NCI-H1417 (cell line): ENCODE data around the gene ACOT4.
A peak's percentile ranks its signal among the peaks of the same experiment; 100 is the strongest.
"Not testable (repeated sequence)": the region's sequence is repeated elsewhere in the genome, so short reads cannot be mapped to it uniquely, and the experiment has no call there.

Source experiments
- DNase-seq, 3 experiments: peaks; one replicate each; lab custom pipeline; 2025; lab: John Stamatoyannopoulos, UW

ACOT4 gene

DNA sequence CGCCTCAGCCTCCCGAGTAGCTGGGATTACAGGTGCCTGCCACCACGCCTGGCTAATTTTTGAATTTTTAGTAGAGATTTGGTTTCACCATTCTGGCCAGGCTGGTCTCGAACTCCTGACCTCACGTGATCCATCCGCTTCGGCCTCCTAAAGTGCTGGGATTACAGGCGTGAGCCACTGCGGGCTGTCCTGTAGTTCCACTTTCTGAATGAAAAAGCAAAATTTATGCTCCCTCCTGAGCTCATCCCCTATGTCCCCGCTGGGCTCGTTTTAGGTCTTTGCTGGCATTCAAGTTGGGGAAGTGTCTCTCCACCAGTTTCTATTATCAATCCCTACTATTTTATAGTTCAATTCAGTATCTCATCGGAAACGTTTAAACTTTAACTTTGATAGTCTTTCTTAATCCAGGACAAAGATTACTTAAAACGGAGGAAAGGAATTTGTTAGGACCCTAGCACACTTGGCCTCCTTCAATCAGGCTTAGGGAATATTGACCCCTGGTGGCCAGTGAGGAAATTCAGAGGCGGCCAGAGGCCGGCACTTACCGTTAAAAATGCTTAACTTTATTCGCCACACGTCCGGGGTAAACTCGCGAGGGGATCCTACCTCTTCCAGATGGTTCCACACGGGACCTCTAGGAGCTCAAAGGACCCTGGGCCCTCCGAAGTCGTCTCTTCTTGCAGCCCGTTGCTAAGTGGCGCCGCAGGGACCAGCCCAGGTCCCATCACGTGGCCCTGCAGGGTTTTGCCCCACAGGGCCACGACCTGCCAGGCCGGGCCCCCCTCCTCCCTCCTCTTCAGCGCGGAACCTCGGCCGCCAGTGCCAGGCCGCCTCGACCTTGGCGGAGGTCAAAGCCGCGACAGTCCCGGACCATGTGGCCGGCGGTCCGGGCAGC is 41.7 kb downstream of the ACOT4 start:
- DNase-seq = peak; percentile 70 to 86 (median 86)

DNA sequence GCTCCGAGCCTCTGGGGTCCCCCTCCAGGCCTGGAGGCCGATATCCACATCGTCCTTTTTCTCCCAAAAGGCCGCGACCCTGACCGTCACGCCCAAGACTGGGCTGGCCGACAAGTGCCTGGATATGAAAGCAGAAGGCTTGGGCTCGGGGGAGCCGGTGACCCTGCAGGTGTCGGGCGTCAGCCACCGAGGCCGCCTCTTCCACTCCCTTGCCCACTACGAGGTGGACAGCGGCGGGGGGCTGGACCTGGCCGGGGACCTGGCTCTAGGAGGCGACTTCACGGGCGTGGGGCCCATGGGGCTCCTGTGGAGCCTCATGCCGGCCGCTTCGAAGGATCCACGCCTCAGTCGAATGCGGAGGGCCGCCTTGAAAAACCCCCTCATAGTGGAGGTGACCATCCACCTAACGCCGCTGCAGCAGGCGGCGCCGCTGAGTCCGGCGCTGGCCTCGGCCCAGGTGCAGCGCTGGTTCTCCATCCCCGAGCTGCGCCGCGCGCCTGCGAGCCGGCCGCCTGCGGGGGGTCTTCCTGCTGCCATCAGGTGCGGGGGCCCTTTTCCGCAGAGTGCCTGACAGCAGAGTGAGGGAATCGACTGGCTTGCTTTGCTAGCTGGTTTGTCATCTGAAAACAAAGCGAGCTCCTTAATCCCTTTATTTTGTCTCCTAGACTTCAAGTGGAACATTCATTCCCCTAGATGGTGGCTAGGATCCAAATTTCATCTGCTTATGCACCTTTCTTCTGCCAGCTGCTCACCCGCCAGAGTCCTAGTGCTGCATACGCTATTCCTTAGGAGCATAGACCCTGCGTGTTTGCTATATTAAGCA is 42.5 kb downstream of the ACOT4 start:
- DNase-seq = peak; percentile 35 to 90 (median 81)

DNA sequence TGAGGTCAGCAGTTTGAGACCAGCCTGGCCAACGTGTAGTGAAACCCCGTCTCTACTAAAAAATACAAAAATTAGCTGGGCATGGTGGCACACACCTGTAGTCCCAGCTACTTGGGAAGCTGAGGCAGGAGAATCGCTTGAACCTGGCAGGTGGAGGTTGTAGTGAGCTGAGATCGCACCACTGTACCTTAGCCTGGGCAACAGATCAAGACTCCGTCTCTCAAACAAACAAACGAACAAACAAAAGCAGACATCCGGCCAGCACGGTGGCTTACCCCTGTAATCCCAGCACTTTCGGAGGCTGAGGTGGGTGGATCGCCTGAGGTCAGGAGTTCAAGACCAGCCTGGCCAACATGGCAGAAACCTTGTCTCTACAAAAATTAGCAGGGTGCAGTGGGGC is 44.7 kb downstream of the ACOT4 start:
- DNase-seq = not testable (repeated sequence)

DNA sequence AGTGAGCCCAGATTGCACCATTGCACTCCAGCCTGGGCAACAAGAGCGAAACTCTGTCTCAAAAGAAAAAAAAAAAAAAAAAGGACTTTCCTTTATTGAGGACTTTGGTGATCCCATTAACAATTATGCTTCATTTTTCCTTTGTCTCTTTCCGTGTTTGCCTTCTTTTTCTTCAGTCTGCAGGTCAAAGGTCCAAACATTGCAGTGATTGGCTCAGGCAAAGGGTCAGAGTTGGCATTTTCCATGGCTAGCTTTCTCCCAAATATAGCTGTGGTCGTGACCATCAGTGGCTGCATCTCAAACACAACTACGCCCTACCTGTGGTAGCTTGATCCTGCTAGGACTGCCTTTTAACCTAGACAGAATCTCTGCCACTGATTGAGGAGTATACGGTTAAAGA is 46.2 kb downstream of the ACOT4 start:
- DNase-seq = no peak

DNA sequence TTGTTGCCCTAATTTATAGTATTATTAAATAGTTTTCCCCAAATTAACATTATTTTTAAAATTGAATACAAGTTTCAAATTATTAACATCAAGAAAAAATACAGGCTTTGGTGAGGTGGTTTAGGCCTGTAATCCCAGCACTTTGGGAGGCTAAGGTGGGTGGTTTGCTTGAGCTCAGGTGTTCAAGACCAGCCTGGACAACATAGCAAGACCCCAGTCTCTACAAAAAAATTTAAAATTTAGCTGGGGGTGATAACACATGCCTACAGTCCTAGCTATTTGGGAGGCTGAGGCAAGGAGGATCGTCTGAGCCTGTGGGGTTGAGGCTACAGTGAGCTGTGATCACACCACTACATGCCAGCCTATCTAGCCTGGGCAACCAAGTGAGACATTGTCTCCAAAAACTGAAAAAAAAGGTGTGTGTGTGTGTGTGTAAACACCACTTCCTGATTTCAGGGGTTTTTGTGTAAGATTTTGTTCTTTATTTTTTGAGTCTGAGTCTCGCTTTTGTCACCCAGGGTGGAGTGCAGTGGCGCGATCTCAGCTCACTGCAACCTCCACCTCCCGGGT is 49.2 kb downstream of the ACOT4 start:
- no peak for DNase-seq

DNA sequence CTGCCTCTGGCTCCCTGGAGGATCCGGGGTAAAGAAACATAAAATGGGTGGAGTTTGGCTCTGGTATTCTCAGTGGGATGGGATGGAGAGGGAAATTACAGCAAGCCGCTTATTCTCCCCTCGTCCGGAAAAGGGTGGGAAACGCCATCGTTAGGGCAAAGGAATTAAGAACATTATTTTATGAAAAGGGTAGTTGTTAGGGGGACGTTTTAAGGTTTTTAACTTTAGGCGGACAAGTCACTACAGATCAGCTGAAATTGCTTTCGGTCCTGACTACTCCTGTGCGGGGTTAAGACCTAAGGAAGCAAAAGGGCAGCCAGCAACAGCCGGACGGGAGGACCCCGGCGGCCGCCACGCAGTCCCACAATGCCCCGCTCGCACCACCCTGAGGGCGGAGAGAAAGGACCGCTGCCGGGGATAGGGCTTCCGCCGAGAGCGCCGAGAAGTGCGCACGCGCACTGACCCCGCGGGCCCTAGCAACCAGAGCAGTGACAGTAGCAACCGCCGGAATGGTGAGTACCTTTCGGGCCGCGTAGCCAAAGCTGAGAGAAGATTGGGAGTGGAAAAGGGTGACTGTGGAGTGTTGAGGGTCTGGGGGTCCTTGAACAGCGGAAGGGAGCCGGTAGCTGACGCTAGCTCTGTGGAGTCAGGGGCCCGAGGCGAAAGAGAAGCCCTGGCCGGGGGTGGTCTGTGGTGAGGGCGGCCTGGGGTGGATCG is 53.0 kb downstream of the ACOT4 start, which contains the start of gene DNAL1:
Gene DNAL1, plus strand, starts transcription at position 456 of the 717 bp plus-strand sequence. Its CDS starts 54 bp downstream, at position 510.
- DNase-seq = peak; percentile 95 to 97 (median 97)

DNA sequence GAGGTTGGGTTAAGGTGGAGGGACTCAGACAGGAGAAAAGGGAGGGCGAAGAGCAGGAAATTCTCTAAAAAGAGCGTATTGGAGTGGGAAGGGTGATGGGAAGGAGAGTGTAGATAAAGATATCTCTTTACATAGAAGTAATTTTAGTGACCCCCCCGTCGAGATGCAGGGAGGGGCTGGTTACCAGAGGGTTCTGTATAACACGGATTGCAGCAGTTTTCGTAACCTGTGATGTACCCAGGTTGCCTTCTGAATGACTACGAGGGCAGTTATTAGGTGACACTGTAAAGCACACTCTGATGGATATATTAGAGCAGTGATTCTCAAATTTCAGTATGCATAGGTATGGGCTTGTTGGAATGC is 53.6 kb downstream of the ACOT4 start:
- DNase-seq = no peak
